RWPE1 (cell line): Measurements from ENCODE around the gene QRICH2.

Experiments
- CTCF ChIA-PET: fragments of 350-600 bp; sonication (Branson Sonifier 250); formaldehyde crosslinking; extraction: SDS; loops from one replicate; lab custom pipeline; 2021; lab: Yijun Ruan, JAX
- POLR2A ChIA-PET: fragments of 400-600 bp; formaldehyde crosslinking; extraction: SDS; loops from one replicate; lab custom pipeline; 2020; ENCODE audit warnings: antibody characterized with exemption; ENCODE audit not compliant: low non-redundant PET; lab: Yijun Ruan, JAX
- DNase-seq: peaks from one replicate; pipeline ENCODE4 v3.0.0; 2012; ENCODE audit warnings: low spot score
- H3K27ac ChIP-seq: fragments of 450-650 bp; 2 replicates; pipeline ENCODE4 v1.5.1; 2017
- CTCF ChIP-seq: fragments of 450-650 bp; conservative IDR thresholded peaks from 2 replicates; pipeline ENCODE4 v1.5.1; 2017; ENCODE audit warnings: low read depth, mild to moderate bottlenecking

Gene QRICH2

GRCh38 chr17:76331083-76331482 lies 23.0 kb upstream of the QRICH2 start:
- POLR2A ChIA-PET = no interaction called here
- no peak for DNase-seq
- CTCF ChIA-PET = no interaction called here
- H3K27ac ChIP-seq = no peak overlapping the region
- no peak for TF ChIP-seq CTCF

GRCh38 chr17:76329664-76330063 lies 21.6 kb upstream of the QRICH2 start:
- ChIA-PET CTCF (no interaction called here), POLR2A (no interaction called here)
- H3K27ac ChIP-seq = no peak overlapping the region
- no peak for DNase-seq
- no peak for TF ChIP-seq CTCF

- no peak for TF ChIP-seq CTCF
- CTCF ChIA-PET = interaction anchor here (0.7 kb wide), 1 partner anchor 71 kb away, joined by 4 read pairs; no protein-coding TSS in a partner anchor
- POLR2A ChIA-PET = no interaction called here
- DNase-seq = no peak
- H3K27ac ChIP-seq = no peak overlapping the region
Measured at GRCh38 chr17:76327696-76328095, 19.6 kb upstream of the QRICH2 start.

- ChIA-PET CTCF (interaction anchor here (1.0 kb wide), 1 partner anchor 18 kb away, joined by 3 read pairs; no protein-coding TSS in a partner anchor), POLR2A (no interaction called here)
- no peak for DNase-seq
- TF ChIP-seq CTCF = no peak
- H3K27ac ChIP-seq = no peak overlapping the region
Measured at GRCh38 chr17:76326306-76326705, 18.2 kb upstream of the QRICH2 start.

GRCh38 chr17:76318586-76318985 lies 10.5 kb upstream of the QRICH2 start:
- no peak for TF ChIP-seq CTCF
- H3K27ac ChIP-seq = no peak overlapping the region
- POLR2A ChIA-PET = no interaction called here
- CTCF ChIA-PET = no interaction called here
- no peak for DNase-seq

DNA sequence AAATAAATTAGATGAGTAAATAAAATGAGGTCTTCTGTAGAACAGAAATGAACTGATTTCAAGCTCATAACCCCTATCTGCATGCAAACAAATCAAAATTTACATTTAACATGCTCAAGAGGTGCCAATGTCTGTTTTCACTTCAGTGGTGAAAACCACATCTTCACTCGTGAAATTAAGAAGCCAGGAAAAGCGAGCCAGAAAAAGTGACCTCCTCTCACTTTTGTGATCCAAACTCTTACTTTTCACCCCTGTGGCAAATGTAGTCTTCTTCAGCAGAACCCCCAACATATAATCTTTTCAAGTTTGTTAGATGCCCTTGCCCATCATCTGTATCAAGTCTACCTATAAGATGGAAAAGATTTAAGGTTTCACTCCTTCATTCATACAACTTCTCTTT lies 9.5 kb upstream of the QRICH2 start:
- no peak overlapping the region for H3K27ac ChIP-seq
- TF ChIP-seq CTCF = no peak
- POLR2A ChIA-PET = no interaction called here
- CTCF ChIA-PET = interaction anchor here (0.5 to 1.1 kb wide), 4 partner anchors 14 to 410 kb away, joined by 3 to 4 read pairs (median 4); no protein-coding TSS in a partner anchor
- no peak for DNase-seq
